GM15510 (cell line): ENCODE measurements around the gene LDB1.
A peak's percentile ranks its signal among the peaks of the same experiment; 100 is the strongest.

Experiments used
- POLR2A ChIP-seq: IDR thresholded peaks from 3 replicates; pipeline ENCODE4 v1.6.1; 2011; ENCODE audit warnings: borderline replicate concordance; ENCODE audit not compliant: insufficient read length; ENCODE audit errors: extremely low read depth

The LDB1 gene

GRCh38 chr10:102120142-102120990, at the start of gene LDB1:
LDB1 (minus strand) TSS chr10:102120368; CDS start chr10:102120110, 258 bp downstream.
- TF ChIP-seq POLR2A: peak; percentile 80

GRCh38 chr10:102167861-102168260, 47.7 kb upstream of the LDB1 start:
- no peak for TF ChIP-seq POLR2A

GRCh38 chr10:102163342-102163989, 43.3 kb upstream of the LDB1 start:
- no peak for TF ChIP-seq POLR2A

GRCh38 chr10:102159831-102160230, 39.7 kb upstream of the LDB1 start:
- TF ChIP-seq POLR2A: no peak

GRCh38 chr10:102159051-102159597, 39.0 kb upstream of the LDB1 start:
- no peak for TF ChIP-seq POLR2A

GRCh38 chr10:102157224-102157623, 37.1 kb upstream of the LDB1 start:
- TF ChIP-seq POLR2A: no peak

- no peak for TF ChIP-seq POLR2A
These were observed 34.4 kb upstream of the LDB1 start for GRCh38 chr10:102154466-102155116.

- TF ChIP-seq POLR2A: no peak
These were observed 33.0 kb upstream of the LDB1 start for GRCh38 chr10:102153093-102153620.

- no peak for TF ChIP-seq POLR2A
These were observed 32.4 kb upstream of the LDB1 start for GRCh38 chr10:102152545-102152890.

- TF ChIP-seq POLR2A: peak; percentile 92
These were observed 31.8 kb upstream of the LDB1 start, which contains the start of gene NOLC1 for GRCh38 chr10:102151774-102152544. NOLC1 (plus strand) TSS chr10:102152389; CDS start chr10:102152411, 22 bp downstream.

GRCh38 chr10:102150970-102151773, 31.0 kb upstream of the LDB1 start:
- TF ChIP-seq POLR2A: no peak

- TF ChIP-seq POLR2A: no peak
These were observed 28.1 kb upstream of the LDB1 start for GRCh38 chr10:102148275-102148674.

- TF ChIP-seq POLR2A: no peak
These were observed 27.4 kb upstream of the LDB1 start for GRCh38 chr10:102147561-102147960.
